HG03196 (cell line): Measurements from ENCODE around the gene MMP7.
"Not testable (repeated sequence)": the region's sequence is repeated elsewhere in the genome, so short reads cannot be mapped to it uniquely, and the experiment has no call there.

Experiments used
- ATAC-seq: cut with Tn5 transposase; IDR thresholded peaks from one replicate; pipeline ENCODE4 v1.9.1; 2021; ENCODE audit not compliant: unreplicated experiment

The MMP7 gene

DNA sequence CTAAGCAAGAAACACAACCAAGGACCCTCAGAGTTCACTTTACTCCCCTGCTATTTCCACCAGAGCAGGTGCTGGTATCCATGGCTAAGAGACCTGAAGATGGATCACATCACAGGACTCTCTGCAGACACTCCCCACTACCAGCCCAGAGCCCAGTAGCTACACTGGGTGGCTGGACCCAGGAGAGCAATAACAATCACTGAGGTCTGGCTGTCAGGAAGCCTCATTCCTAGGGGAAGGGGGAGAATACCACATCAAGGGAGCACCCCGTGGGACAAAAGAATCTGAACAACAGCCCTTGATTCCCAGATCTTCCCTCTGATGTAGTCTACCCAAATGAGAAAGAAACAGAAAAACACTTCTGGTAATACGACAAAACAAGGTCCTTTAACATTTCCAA lies 9.0 kb upstream of the MMP7 start:
- no peak for ATAC-seq

DNA sequence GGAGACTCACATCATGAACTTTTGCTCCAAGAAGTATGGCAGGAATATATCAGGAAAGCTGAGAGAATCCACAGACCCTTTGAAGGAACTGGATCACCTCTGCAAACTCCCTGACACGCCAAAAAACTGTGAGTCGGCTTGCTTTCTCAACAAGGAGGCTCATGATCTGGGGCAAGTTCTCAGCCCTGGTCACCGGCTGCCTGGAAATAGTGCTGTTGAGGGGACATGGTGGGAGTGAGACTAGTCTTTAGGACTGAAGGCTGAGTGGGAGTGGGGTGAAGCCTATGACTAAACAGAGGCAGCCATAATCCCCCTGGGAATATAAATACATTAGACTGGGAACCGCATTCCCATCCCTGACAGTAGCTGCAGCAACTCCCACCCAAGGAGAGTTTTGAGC lies 8.4 kb upstream of the MMP7 start:
- no peak for ATAC-seq

DNA sequence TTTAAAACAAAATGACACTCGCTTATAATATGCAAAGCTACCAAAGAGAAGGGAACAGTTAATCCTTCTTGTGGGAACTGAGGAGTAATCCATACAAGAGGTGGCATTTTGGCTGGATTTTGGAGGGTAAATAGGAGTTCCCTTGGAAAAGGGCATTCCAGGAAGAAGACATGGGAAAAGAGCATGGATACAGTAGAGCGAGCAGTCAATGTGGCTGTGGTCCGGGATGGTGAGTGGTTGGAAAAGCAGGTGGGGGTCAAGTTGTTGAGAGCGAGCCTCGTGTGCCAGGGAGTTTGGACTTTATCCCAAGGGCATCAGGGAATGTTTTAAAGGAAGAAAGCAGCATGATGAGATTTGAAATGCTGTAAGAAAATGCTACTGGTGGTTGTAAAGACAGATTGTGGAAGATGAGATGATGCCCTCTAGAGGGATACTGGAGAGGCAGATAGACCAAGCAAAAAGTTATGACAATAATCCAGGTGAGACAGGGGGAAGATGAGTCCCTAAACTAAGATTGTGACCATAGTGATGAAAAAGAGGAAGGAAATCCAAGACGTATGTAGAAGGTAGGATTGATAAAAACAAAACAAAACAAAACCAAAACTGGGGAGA lies 3.8 kb upstream of the MMP7 start:
- no peak for ATAC-seq

DNA sequence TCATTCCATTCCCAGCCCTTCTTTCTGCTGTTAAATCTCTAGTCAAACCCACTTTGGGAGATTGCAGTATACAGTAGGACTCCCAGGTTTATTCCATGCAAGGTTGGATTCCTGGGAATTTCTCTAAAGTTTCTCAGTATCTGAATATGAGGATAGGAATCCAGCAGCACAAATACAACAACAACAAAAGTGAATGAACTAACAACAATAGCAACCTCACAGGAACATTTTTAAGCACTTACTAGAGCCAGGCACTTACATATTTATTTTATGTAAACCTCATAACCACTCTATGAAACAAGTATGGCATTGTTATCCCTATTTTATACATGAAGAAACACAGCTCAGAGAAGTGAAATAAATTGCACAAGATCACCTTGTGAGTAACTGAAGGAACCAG lies 1.9 kb downstream of the MMP7 start:
- no peak for ATAC-seq

- no peak for ATAC-seq
Observed at GRCh38 chr11:102527684-102528083, 2.9 kb downstream of the MMP7 start.

DNA sequence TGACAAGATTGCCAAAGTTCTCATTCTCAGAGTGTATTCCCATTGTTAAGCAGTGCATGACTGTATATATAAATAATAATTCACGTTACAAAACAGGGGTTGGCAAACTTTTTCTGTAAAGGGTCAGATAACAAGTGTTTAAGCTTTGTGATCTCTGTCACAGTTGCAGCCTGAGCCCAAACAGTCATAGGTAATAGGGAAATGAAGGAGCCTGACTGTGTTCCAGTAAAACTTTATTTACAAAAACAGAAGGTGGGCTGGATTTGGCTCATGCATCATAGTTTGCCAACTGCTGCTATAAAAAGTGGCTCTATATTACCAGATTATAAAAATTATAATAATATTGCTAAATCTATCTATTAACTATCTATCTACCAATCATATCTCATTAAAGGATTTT lies 3.5 kb downstream of the MMP7 start:
- no peak for ATAC-seq

GRCh38 chr11:102523887-102524286 lies 6.7 kb downstream of the MMP7 start:
- no peak for ATAC-seq

DNA sequence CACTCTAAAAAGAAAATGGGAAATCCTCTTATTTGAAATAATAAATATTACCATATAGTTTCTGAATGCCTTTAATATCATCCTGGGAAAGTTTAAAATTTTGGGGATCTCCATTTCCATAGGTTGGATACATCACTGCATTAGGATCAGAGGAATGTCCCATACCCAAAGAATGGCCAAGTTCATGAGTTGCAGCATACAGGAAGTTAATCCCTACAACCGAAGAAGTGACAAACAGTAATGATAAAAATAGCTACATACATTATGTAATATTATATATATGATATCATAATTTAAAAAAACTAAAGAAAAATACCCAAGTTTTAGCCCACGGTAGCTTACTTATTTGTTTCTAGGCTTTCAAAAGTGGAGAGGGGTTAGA lies 7.4 kb downstream of the MMP7 start:
- ATAC-seq = no peak

DNA sequence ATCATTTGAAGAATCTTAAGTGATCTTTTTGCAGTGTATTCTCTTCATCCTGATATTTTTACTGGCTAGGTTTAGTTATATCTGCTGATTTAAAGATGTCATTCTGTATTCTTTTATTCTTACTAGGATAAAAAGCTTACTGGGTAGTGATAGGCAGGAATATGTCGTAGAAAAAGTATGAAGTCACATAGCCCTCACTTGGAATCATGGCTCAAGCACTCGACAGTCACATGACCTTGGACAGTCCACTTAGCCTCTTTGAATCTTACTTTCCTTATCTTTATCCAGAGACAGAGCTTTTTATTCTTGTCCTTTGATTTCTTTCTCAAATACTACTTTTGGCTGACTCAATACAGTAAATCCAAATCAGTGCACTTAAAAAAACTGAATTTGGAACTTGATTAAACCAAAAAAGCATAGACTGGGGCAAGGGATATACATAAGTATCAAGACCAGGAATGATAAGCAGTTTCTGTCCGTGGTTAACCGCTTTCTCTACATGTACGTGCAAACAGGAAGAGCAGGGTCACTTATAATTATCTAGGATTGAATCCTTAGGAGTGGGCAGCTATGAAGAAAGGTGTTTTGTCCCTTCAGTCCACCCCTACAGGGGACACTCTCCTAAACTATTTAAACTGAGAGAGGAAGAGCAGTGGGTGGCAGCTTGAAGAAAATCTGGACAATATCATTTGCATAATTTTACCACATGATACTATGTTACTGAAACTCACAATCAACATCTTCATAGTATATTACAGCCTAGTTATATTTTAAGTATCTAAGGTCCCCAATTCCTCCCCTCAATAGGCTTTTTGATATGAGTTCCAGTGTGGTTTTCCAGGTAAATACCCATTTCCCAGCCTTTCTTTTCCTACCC lies 8.0 kb downstream of the MMP7 start:
- ATAC-seq = no peak

DNA sequence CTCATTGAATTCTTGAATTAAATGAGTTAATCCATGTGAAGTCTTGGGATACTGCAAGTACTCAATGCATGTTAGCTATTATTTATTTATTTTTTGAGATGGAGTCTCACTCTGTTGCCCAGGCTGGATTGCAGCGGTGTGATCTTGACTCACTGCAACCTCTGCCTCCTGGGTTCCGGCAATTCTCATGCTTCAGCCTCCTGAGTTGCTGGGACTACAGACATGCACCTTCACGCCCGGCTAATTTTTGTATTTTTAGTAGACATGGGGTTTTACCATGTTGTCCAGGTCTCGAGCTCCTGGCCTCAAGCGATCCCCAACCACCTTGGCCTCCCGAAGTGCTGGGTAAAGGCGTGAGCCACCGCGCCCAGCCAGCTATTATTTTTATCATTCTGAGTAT lies 9.4 kb downstream of the MMP7 start:
- ATAC-seq = no peak

GRCh38 chr11:102520514-102520913 lies 10.0 kb downstream of the MMP7 start:
- ATAC-seq = no peak

GRCh38 chr11:102518296-102519094 lies 12.1 kb downstream of the MMP7 start:
- no peak for ATAC-seq

DNA sequence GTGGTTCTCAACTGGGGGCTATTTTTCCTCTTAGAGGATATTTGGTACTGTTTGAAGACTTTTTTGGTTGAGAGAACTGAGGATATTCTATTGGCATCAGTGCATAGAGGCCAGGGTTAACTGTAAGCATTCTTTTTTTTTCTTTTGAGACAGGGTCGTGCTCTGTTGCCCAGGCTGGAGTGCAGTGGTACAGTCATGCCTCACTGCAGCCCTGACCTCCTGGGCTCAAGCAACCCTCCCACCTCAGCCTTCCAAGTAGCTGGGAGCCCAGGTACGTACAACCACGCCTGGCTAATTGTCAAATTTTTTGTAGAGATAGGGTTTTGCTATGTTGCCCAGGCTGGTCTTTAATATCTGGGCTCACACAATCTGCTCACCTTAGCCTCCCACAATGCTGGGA lies 12.9 kb downstream of the MMP7 start:
- ATAC-seq = no peak

DNA sequence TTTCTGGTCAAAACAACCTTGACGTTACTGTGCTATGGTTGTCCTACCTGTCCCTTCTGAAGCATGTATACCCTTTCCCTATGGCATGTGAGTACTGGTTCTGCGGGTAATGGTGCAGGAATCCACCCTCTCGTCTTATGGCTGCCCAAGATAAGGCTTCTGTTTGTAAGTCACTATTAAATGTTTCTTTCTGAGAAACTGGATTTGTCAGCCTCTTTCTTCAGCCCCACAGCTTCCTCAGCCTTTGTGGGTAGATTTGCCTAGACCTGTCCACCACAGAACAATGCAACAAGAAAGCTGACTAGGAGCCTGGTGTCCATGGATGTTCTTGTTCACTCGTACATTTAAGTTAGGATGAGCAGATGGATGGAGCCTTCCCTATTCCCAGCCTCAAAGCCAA lies 14.4 kb downstream of the MMP7 start:
- no peak for ATAC-seq

DNA sequence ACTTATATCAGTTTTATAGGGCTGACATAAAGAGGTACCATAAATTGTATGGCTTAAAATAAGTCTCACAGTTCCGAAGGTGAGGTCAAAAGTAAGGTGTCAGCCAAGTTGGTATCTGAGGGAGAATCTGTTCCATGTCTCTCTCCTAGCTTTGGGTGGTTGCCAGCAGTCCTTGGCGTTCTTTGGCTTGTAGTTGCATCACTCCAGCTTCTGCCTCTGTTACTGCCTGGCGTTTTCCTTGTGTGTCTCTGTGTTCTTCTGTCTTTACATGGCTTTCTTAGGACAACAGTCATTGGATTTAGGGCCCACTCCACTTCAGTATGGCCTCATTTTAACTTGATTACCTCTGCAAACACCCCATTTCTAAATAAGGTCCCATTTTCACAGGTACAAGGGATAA lies 16.7 kb downstream of the MMP7 start:
- ATAC-seq = no peak

DNA sequence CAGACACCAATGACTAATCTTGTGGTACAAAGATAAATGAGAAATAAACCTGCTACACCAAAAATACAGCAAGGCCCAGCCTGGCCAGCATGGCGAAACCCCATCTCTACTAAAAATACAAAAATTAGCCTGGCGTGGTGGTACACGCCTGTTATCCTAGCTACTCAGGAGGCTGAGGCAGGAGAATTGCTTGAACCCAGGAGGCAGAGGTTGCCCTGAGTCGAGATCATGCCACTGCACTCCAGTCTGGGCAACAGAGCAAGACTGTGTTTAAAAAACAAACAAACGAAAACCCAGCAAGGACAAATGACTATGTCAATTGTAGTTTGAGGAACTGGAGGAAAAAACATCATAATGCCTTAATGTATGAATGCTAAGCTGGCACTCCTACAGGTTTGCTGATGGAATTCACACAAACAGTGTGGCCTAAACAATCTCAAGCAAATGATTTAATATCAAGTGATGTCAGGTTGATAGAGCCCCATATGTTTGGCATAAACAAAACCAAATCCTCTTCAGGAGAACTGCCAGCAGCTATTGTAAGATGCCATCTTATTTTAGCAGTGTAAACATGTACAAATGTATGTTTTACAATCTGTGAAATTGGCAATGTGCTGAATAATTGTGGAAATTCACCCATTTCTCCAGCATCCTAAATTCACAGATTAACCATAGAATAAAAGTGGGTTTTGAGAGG lies 20.0 kb downstream of the MMP7 start:
- no peak for ATAC-seq

- ATAC-seq = not testable (repeated sequence)
Observed at GRCh38 chr11:102502831-102503230, 27.7 kb downstream of the MMP7 start.

DNA sequence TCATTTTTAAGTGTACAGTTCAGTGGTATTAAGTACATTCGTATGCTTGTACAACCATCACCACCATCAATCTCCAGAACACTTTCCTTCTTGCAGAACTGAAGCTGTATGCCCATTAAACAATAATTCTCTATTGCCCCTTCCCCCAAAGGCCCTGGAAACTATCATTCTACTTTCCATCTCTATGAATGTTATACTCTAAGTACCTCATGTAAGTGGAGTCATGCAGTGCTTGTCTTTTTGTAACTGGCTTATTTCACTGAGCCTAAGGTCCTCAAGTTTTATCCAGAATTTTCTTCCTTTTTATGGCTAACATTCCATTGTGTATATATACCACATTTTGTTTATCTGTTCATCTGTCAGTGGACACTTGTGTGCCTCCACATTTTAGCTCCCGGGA lies 29.7 kb downstream of the MMP7 start:
- ATAC-seq = no peak

DNA sequence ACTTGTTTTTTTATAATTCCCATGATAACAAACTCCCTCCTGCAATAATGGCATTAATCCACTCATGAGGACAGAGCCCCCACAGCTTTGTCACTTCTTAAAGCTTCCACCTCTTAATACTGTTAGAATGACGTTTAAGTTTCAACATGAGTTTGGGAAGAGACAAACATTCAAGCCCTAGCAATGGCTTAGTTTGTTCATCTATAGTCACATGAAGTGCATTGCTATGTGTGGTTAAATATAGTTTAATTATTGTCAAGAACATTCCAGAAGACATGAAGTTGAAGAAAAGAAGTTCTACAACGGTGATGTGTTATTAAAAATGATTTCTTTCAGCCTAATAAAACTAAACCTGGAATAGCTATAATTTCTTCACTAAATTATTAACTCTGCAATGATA lies 30.6 kb downstream of the MMP7 start:
- no peak for ATAC-seq

DNA sequence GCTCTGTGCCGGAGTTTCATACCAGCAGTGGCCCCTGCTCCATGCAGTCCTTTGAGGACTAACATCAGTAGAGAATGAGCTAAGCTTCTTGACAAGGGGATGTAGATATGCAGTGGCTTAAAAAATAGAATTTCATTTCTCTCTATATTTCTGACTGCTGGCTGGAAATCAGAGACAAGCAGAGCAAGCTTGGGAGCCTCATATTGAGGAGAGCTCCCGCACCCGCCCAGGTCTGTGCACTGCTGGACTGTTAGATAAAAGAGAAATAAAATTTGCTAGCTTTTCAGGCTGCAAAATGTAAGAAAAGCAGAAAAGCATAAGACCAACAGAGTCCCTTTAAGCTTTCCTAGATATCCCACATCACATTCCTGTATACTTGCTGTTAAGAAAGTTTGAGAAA lies 31.4 kb downstream of the MMP7 start:
- ATAC-seq = no peak

- no peak for ATAC-seq
Observed at GRCh38 chr11:102497061-102497460, 33.5 kb downstream of the MMP7 start.
